HG03135 (cell line): ENCODE data around the gene CENPVL3.
"Not testable (repeated sequence)": the region's sequence is repeated elsewhere in the genome, so short reads cannot be mapped to it uniquely, and the experiment has no call there.

Experiments
- ATAC-seq: cut with Tn5 transposase; IDR thresholded peaks from one replicate; pipeline ENCODE4 v1.9.1; 2021; ENCODE audit warnings: mild to moderate bottlenecking, moderate library complexity; ENCODE audit not compliant: unreplicated experiment

The CENPVL3 gene

DNA sequence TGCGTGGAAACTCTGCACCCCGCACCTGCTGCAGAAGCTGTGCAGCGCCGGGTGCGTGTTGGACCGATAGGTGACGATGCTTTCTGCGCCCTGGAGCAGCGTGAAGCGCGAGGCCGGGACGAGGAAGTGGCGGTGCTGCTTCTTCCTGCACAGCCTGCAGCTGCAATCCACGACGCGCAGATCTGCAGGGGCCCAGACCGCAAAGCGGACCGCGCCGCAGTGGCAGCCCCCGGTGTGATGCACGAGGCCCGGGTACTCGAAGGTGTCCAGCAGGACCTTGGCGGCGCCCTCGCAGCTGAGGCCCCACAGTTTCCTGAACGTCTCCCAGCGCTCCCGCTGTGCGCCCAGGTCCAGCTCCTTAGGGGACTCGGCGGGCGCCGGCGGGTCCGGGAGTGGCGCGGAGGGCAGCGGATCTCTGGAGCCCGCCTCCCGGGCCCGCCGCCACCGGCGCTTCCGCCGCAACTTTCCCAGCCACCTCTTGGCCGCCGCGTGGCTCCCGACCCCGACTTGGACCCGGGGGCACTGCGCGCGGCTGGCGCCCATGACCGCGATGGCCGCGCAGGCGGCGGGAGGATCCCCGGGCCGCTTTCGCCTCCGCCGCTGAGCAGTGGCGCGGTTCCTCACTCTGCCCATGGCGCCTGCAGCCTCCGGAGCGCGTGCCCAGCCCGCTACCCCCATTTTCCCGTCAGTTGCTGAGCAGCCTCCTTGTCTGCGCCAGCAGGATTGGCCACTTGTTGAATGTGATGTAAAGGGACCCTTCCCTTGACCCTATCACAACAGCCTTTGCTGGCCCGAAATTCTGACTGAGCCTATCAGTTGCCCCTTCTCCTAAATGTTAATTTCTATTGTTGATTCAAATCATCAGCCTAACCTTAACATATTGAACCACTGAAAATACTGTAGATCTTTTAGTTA is at the start of gene CENPVL3:
CENPVL3 (minus strand) TSS at position 672 of the 915 bp plus-strand sequence; CDS start at position 633, 39 bp downstream.
- not testable (repeated sequence) for ATAC-seq

DNA sequence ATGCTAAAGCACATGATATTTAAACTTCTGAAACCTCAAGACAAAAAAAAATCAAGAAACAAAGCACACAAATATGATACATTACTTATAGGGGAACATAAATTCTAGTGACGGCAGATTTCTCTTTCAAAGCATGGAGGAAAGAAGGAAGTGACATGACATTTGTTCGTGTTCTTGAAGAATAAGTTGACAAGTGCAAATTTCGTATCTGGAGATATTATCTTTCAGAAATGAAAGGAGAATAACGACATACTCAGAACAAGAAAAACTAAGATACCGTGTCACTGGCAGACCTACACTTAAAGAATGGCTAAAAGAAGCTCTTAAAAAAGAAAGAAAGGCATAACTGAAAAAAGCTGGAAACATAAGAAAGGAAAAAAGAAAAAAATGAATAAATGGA is 47.3 kb upstream of the CENPVL3 start:
- ATAC-seq, result no peak

DNA sequence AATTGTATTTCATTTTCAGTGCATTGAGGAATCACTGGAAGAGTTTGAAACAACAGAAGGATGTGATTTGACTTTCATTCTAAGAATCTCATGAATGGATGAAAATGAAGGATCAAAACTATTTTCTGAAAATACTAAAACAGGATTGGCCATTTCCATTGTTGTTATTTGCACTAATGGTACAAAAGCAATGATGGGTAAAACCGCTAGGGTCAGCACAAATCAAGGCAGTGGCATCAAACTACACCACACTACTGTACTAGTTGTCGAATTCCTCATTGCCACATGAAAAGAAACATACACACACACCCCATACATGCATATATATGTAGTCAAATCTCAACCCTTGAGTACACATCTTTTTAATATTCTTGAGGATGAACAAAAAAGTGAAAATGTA is 24.7 kb upstream of the CENPVL3 start:
- no peak for ATAC-seq

DNA sequence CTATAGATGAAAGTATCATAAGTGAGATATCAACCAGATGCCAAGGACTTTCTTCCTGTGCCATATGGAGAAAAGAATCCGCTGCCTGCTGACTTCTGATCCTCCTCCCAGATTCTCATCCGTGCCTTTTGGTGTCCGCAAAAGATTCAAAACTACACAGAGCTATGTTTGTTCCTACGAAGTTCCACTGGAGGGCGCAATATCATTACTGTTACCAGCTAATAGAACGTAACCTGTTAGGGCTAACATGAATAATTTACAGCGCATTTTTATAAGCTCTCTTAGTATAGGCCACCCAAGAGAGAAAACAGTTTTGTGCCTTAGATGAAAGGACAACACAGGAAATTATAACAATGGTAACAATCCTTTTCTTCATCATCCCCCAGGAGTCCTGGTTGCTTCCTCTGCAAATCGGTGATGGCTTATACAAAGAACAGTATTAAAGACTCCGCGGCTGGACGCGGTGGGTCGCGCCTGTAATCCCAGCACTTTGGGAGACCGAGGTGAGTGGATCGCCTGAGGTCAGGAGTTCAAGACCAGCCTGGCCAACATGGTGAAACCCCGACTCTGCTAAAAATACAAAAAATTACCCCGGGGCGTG is 22.8 kb upstream of the CENPVL3 start:
- no peak for ATAC-seq

DNA sequence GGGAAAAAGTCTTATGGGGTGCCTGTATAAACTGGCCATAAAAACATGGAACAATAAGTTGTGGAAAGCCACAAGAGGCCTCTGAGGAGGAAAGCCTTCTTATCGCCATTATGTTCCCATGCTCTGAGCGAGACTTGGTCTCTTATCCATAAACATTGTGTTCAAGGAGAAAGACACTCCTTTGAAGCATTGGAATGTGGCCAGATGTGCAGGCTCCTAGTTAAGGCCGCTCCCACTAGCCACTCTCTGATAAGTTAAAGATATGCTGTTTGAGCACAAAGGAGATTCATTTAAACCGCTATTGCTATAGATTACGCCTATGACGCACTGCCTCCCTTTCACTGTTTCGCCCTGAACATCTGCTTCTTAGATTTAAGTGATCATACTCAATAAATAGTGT is 17.8 kb upstream of the CENPVL3 start:
- ATAC-seq, result not testable (repeated sequence)

DNA sequence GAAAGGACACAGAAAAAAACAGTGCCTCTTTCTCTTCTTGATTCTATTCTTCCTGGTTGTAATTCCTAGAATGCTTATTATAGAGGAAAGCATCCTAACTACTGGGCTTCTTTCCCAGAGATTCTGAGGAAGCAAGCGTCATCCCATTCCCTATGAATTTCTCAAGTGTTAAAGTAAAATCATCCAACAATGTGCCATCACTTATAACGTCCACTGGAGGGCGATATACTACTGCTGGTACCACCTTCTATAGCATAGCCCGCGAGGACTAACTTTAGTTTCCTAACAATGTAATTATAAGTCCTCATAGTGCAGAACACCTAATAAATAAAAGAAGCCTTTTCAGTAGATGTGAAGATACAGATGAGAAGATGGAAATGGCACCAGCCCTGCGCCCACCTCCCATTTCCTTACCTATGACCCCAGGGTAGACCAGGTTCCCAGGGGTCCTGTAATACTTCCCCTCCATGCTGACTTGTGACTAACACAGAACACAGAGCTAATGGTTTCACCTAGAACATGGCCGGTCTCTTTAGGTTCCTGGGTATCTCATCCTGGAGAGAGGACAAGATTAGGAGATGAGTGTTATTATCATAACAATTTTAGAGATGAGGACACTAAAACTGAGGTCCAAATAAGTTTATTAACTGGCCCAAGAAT is 4.2 kb downstream of the CENPVL3 start:
- no peak for ATAC-seq

DNA sequence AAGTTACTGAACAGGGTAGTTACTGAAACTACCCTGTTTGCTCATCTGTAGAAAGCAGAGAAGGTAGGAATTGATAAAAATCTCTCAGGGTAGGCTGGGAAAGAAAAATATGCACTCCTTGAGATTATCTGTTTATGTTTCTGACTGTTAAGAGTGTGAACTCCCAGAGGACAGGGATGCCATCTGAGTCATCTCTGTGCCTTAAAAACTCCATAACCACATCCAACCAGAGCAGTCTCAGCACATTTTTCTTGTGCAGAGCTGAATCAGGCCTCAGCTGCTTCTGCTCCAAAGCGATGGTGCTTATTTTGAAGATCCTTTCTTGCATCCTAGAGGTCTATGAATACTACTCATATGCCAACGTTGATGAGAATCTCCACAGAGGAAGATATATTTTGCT is 9.9 kb downstream of the CENPVL3 start:
- ATAC-seq, result no peak

DNA sequence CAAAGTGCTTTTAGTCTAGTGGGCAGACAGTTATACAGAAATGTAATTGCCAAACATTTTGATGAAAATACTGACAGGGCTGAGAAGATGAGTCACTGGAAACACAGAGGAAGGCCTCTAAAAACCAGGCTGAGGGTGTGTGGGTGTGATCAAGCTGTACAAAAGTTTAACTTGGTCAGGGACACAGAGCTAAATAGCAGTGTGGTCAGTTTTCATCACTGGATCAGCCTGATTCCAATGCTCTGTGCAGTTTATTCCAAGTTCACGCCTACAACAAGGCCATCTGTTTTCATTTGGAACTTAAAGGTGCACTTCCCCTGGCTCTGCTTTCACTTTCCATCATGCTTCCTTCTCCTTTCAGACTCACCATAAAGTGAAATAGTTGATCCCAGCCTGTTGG is 10.6 kb downstream of the CENPVL3 start:
- ATAC-seq, result no peak

DNA sequence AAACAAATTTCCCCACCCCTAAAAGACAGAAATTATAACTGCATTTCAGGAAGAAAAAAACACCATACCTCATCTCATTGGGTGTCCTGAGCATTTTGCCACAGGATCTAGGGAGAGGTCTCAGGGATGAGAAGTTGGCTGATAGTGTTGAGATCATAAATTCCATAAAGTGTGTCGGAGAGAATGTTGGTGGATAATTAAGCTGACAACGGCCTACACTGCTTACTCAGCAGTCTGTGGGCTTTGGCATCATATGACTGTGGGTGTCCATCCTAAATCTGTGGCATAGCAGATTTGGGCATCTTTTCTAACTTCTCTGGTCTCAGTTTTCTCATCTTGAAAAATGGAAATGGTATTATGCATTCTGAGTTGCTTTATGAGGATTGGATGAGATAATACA is 12.3 kb downstream of the CENPVL3 start:
- no peak for ATAC-seq

DNA sequence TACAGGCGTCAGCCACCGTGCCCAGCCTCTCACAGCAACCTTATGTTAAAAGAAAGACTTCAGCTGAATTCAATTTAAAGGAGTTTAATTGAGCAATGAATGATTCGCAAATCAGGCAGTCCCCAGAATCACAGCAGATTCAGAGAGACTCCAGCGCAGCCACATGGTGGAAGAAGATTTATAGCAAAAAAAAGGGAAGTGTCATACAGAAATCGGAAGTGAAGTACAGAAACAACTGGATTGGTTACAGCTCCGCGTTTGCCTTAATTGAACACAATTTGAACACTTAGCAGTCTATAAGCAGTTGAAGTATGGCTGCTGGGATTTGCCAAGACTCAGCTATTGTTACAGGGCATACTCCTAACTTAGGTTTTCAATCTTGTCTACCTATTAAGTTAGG is 19.8 kb downstream of the CENPVL3 start:
- ATAC-seq, result no peak

DNA sequence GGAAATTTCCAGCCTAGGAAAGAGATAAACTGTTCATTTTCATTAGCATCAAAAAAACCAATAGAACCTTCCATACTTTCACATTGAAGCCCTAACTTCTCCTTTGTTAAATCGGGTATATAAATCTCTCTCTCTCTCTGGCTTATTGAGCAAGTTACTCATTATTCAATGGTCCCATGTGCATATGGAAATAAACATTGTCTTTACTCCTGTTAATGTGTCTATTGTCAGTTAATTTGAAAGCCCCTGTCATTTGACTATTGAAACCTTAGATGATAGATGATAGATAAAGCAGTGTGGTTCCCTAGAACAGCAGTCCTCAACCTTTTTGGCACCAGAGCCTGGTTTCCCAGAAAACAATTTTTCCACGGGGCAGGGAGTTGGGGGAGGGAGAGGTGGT is 46.8 kb downstream of the CENPVL3 start:
- ATAC-seq, result no peak

DNA sequence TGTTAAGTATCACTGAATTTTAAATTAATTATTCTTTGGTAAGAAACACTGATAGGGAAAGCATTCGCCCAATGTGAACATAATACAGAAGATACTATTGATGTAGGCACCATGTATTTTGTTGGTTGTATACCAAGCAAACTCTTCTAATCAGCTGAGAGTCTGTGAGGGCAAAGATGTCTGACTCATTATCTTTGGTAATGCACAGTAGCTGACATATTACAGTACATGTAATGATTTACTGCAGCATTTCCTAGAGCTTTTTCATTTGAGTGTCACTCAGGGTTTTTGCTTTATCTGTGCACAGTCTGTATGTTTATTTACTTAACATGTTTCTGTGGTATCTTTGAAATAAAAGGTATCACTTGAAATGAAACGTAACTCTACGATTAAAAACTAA is 49.2 kb downstream of the CENPVL3 start:
- no peak for ATAC-seq

DNA sequence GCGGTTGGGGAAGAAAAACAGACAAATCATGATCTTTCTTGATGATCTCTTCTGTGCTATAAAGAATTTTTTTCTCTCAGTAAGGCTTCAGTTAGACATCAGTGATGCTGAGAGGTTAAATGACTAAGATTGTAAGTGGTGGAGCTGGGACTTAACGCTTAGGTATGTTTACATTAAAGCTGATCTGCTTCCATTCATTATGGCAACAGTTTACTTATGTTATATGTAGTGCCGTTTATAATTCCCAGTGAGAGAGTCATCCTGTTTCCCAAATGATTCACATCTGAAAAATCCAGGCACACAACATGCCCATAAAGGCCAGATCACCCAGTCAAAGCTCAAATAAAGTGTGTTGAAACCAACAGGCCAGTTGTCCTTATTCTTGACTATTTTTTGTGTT is 50.1 kb downstream of the CENPVL3 start:
- no peak for ATAC-seq
